Activated gamma-delta T cell treated with Interleukin-2 at 50 U/mL for 16 hours (primary cell): ENCODE data around the gene PITPNC1.
A peak's percentile ranks its signal among the peaks of the same experiment; 100 is the strongest.
"Not testable (repeated sequence)": the region's sequence is repeated elsewhere in the genome, so short reads cannot be mapped to it uniquely, and the experiment has no call there.

Experiments used
- DNase-seq: peaks from one replicate; pipeline ENCODE4 v3.0.0-alpha.2; 2020

PITPNC1 gene

GRCh38 chr17:67594115-67594880, 217.2 kb downstream of the PITPNC1 start:
- DNase-seq = no peak

GRCh38 chr17:67600408-67600807, 223.3 kb downstream of the PITPNC1 start:
- DNase-seq = no peak

- no peak for DNase-seq
Measured at GRCh38 chr17:67601897-67602296, 224.8 kb downstream of the PITPNC1 start.

- no peak for DNase-seq
Measured at GRCh38 chr17:67602444-67602843, 225.4 kb downstream of the PITPNC1 start.

DNA sequence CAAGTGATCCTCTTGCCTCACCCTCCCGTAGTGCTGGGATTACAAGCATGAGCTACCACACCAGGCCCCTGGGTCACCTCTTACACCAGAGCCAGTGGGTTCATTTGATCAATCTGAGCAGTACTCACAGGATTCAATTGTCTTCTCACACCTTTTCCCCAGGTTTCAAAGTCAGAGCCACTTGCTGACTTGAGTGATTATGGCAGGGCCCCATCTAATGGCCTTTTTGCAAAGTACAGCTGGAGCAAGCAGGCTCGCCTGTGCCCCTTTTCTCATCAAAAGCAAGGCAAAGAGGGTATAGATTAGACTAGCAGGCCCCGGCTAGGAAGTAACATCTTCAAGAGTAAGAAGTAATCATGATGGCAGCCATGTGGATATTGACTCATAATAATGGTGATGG, 225.9 kb downstream of the PITPNC1 start:
- peak; percentile 30 for DNase-seq

GRCh38 chr17:67605256-67605912, 228.3 kb downstream of the PITPNC1 start:
- no peak for DNase-seq

- DNase-seq = no peak
Measured at GRCh38 chr17:67606471-67606870, 229.4 kb downstream of the PITPNC1 start.

DNA sequence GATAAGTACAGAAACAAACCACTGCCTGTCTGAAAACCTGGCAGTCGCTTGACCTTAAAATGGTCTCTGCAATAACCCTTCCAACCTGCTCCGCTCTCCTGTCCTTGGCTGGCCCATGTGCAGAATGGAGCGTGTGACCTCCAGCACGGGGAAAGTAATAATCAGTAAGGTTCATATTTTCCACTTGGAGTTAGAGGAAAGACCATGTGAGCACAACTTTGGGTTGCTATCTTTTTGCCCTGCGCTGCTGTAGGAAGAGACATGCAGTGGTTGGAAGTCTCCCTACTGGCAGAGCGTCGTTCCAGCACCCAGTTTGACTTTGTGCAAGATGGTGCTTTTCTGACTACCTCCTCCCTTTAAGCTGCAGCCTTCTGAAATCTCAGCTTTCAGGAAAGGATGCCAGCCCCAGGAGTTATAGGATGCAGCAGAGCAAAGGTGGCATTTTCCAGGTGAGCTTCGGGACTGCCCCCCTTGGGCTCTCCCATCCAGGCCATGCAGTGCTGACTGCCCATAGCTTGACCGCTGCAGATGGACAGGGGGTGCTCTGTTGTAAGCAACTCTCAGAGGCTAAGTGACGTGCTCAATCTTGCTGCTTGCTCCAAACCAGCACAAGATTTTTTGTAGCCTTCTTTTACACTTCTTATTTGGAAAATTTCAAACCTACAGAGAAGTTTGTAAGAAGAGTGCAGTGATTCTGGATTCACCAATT, 230.0 kb downstream of the PITPNC1 start:
- no peak for DNase-seq

DNA sequence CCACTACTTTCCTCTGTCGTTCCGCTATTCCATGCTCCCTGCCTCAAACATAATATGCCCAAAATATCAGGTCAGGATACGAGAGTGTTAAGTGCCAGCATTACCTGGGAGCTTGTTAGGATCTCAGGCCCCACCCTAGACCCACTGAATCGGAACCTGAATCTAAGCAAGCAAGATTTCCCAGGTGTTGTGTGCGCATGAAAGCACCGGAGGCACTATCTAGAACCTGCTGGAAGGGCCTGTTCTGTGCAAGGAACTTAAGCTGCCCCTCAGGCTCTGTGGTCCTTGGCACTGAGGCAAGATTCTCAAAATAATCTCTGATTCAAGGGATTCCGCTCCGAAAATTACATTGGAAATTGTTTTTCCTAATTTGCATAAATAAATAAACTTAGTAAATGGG, 233.0 kb downstream of the PITPNC1 start:
- DNase-seq = no peak

- no peak for DNase-seq
Measured at GRCh38 chr17:67613961-67614360, 236.9 kb downstream of the PITPNC1 start.

GRCh38 chr17:67615011-67615561, 238.0 kb downstream of the PITPNC1 start:
- no peak for DNase-seq

DNA sequence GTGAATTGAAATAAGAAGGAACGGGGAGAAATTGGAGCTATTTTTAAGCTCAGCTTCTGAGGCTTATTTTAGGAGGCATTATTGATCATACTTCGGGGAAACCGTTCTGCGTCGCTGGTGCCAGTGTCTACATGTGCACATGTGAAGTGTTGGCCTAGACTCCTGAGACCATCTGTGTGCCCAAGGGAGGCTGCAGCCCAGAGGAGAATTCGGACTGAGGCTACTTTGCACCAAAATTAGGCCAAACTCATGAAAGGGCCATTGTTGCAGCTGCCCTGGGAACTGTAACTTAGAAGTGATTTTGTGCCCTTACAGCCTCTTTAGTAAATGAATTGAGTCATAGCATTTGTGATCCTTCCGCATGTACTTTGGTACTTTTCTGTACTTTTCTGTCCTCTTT, 238.7 kb downstream of the PITPNC1 start:
- DNase-seq = no peak

GRCh38 chr17:67617304-67617899, 240.3 kb downstream of the PITPNC1 start:
- DNase-seq = no peak

- DNase-seq = no peak
Measured at GRCh38 chr17:67619555-67619954, 242.5 kb downstream of the PITPNC1 start.

GRCh38 chr17:67620088-67620487, 243.0 kb downstream of the PITPNC1 start:
- DNase-seq = no peak

DNA sequence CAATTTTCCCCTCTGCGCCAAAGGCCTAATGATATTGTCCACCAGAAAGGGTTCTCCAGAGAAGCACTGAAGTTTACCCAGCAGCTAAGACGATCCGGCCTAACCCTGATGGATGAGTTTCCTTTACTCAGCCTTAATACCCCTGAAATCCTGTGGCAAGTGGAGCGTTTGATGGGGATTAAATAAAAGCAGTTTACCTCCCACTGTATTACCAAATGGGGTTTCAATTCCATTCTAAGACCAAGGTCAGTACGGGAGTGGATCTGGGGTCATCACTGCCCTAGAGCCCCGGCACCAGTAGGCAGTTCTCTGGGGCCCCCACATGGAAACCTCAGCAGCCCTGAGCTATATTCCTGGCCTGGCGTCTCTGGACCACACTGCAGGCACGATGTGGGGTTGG, 243.6 kb downstream of the PITPNC1 start:
- DNase-seq = no peak

DNA sequence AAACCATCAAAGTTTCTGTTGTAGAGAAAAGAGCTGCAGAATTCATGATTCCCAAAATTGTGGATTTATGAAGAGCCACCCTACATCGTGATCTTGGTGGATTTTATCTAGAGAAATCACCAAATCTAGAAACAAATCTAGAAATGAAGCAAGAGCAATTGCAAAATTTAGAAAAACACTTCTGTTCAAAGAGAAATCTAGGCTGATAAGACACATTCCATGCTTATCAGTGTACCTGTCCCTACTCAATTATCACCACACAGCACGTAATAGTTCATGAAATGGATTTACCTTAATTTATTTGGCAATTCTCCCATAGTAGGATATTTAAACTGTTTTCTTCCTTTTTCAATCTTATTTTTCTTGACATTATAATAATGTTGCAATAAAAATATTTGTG, 246.7 kb downstream of the PITPNC1 start:
- no peak for DNase-seq

DNA sequence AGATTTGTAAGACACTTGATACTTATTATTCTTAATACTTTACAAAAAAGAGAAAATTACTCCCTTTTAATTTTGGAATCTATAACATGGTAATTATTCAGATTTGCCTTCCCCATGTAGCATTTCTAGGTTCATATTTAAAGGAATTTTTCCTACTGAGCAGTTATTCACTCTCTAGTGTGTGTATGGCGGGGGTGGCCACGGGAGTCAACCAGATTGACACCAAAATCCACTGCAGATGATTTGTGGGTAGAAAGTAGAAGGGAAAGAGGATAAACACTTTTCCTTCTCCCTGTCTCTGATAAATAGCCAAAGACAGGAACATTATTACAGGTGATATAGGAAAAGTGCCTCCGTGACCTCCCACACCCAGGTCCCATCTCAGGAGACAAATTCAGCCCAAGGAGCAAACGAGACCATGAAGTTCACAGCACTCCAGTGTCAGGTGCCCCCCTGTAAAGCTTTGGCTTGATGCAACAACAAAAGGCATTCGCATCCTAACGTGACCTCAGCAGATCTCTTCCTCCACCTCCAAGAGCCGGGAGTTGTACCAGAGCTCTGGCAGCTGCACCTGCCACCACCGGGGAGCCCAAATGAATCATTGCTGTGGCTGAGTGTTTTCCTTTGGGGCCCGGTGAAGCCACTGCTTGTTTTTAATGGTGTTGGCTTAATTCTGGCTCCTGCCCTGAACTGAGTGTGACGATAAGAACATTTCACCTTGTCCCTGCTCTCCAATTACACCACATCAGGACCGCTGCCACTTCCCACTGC, 248.0 kb downstream of the PITPNC1 start:
- no peak for DNase-seq

- no peak for DNase-seq
Measured at GRCh38 chr17:67625971-67626370, 248.9 kb downstream of the PITPNC1 start.

GRCh38 chr17:67628580-67629013, 251.5 kb downstream of the PITPNC1 start:
- DNase-seq = no peak

DNA sequence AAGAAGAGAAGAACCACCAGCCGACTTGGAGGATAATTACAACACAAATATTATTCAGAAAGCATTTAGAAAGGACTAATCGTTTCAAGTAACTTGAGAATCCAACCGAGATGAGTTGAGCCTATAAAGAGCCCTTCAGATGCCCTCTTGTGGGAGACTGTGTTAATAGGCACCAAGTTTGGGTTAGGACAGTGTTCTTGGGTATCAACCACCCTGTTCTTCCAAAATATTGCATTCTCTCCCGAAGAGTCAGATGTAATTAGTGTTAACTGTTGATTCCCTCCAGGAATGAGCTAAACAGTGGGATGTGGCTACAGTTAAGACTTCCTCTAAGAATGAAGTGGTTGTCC, 252.9 kb downstream of the PITPNC1 start:
- no peak for DNase-seq

GRCh38 chr17:67630836-67631235, 253.8 kb downstream of the PITPNC1 start:
- DNase-seq = not testable (repeated sequence)

DNA sequence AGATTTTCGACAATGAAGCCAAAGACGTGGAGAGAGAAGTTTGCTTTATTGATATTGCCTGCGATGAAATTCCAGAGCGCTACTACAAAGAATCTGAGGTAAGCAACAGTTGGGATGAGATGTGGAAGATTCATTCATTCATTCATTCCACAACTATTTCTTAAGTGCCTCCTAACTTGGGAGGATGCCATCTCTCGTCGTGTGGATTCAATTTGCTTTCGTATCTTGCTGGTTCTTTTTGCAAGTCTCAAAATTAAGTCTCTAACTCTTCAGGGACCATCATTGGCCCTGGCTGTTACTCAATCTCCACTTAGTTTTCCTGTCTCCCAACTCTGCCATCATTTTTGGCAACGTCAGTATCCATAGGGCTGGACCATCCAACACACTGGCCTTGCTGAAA, 255.1 kb downstream of the PITPNC1 start:
- no peak for DNase-seq
